ENCODE data around the gene EMID1.

The EMID1 gene

DNA sequence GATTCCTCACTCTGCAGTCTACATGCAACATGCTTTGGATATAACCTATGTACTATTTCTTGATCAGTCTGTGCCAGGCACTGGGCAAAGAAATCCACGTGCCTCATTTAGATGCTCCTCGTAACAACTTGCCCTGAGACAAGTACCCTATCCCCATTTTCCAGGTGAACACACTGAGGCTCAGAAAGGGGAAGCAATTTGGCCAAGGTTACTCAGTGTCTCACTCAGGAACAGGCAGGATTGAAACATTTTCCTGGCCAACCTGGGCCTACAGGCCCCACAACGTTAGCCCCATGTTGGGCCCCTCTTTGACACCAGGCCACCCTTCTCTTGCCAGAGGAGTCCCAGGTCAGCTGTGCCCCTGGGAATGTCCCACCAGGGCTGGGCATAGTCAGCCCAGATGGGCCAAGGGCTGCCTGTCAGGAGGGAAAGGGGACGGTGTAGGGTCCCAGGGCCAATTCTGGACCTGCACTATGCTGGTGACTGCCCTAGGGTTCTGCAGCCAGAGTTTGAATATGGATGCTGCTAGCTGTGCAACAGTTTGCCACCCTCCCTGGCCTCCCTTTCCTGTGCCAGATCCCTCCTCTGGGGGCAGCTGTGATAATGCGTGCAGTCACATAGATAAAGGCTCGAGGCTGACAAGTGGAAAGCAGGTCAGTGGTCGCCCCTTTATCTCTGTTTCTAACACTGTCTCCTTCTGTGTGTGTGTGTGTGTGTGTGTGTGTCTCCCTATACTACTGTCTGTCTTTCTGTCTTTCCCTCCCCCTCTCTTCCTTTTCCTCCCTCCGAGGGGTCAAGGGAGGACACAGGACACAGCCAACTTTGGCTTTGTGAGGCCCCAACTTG lies 10.4 kb upstream of the EMID1 start:
- DNase-seq: no peak

DNA sequence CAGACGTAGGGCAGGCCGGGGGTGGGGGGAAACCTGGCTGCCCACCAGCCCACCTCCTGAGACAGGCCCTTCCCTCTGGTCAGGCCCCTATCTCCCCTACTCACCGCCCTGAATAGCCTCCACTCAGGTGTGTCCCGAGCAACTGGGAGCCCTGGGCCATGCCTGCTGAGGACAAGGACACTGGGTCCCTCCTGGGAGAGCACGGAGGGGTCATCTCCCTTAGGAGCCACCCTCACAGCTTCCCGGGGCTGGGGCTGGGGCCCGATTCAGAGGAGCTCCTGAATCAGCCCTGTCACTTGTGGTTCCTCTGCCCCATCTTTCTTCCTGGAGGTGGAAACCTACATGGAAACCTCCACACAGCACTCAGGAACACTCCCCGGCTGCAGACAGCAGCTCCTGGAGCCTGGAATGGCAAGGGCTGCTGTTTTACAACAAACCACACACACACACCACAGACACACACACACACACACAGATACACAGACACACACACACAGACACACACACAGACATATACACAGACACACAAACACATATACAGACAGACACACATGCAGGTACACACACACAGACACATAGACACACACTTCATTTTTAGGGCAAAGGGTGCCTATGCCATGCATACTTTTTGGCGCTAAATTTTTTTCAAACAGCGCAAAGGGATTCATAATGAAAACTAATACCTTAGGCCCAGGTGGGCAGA lies 9.6 kb upstream of the EMID1 start:
- DNase-seq: no peak

GRCh38 chr22:29197096-29197495 lies 8.6 kb upstream of the EMID1 start:
- DNase-seq: no peak

DNA sequence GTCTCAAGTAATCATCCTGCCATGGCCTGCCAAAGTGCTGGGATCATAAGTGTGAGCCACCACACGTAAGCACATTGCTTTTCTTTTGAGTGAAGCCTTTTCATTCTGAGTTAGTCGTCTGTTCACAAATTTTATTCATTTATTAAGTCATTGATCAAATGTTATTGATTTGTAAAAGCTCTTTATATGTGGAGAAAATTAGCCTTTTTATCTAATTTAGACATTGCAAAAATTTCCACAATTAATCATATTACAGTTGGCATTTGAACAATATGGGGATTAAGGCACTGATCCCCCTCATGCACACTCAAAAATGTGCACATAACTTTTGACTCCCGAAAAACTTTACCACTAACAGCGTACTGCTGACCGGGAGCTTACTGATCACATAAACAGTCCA lies 7.5 kb upstream of the EMID1 start:
- no peak for DNase-seq

DNA sequence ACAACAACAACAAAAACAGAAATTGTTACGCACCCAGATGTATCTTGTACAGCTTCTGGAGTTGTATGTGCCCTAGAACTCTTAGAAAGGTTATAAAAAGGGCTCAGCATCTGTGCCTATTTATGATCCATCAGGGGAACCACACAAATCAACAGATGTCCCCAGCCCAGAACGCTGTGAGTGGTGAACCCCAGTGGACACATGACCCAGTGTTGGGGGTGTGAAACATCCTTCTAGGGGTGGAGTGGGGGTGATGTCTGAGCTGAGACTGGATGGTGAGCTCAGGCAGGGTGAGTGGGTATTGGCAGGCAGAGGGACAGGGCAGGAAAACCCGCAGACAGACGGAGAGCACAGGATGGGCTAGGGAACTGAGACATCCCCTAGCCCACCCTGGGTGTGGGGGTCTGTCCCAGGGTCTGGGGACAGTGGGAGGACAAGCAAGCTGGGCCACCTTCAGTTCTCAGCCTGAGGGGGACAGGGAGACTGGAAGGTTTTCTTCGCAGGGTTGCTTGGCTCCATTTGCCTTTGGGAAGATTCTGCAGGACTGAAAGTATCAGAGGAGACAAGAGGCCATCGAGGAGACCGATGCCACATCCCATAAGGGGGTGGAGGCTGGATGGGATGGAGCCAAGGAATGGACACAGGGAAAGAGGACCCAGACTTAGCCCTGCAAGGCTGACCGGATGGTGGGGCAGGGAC lies 5.8 kb upstream of the EMID1 start:
- no peak for DNase-seq

GRCh38 chr22:29200901-29201300 lies 4.8 kb upstream of the EMID1 start:
- no peak for DNase-seq

DNA sequence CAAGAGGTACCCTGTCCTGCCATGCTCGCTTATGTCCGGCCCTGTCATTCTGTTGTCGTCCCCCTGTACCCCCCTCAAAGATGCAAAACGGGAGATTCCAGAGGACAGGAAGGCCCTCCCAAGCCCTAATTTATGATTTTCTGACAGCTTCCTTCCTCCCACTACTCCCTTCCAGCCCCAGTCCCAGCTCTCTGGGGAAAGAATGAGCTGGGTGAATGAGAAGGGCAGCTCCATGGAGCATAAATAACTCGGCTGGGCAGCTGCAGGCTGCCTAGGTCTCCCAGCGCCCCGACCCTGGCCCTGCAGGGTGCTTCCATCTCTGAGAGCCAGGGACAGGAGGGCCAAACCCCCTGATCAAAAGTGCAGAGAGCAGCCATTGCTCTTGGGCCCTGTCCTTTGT lies 3.9 kb upstream of the EMID1 start:
- no peak for DNase-seq

DNA sequence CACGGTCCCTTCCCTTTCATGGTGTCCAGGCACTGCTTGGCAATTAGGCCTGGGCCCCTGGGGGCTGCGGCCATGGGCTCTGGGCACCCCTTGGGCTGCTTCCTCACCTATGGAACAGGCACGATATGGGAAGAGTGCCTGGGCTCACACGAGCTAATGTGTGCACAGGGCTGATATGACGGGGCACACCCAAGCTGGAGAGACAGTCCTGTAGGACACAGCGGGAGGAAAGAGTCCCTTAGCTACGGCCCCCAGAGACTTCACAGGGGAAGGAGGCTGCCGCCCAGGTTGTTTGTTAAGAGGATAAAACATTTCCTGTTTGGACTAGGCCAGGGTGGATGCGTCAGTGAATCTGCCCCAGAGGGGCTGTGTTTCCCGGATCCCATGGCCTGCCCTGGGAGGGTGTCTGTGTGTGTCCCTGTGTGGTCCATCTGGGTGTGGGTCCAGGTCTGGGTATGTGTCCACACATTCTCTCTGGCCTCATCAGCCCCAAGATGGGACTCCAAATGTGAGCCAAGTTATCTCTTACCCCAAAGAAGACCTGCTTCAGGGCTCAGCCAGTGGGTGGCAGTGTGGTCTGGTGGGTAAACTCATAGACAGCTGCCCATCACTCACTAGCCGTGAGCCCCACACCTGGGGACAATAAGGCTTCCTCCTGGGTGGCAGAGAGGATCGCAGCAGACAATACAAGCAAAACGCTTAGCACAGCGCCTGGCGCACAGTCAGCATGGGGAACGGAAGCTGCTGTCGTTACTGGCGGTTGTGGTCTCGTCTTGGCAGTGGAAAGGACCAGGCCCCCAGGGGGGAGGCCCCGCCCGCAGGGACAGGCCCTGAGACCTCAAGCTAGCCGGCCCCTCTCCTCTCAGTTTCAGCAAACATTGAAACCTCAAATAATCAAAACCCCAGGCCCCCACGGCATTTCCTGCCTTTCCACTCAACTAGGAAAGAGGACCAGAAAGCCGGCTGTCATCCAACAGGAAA lies 3.2 kb upstream of the EMID1 start:
- peak; percentile 53 for DNase-seq

DNA sequence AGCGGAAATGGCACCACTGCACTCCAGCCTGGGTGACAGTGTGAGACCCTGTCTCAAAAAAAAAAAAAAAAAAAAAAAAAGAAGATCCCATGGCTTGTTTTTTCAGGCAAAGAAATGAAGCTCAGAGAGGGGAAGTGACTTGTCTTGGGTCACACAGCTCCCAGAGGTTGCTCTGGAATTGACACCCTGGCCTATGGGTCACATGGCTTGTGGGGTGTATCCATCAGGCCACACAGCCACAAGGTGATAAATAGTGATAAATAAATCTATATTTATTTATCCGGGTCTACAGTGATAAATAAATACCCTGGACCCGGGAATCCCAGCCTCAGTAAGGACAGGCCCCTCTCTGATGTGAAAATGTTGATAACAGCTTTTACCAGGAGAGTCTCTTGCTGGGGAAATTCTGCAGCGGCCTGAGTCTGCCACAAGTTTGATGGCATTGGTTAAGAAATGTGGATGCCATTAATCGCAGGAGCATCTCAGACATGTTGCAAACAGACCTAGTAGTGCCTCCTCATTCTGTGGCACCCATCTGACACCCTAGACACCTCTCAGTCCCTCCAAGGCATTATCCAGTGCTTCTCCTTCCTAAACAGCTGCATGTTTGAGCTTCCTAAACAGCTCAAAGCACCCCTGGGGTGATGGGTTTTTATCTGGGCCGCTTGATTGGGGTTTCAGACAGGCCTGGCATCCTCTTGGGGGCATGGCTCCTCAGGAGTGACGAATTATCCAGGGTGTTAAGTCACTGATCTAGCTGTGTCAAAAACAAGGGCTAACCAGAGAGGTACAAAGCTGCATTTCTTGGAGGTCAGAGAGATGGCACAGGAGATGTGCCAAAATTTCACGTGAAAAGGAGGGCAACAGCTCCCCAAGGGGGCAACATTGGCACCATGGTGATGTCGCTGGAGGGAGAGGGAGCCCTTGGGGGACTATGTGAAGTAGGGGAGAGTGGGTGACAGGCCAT lies 1.9 kb upstream of the EMID1 start:
- no peak for DNase-seq

GRCh38 chr22:29204455-29205183 lies 1.1 kb upstream of the EMID1 start:
- no peak for DNase-seq

DNA sequence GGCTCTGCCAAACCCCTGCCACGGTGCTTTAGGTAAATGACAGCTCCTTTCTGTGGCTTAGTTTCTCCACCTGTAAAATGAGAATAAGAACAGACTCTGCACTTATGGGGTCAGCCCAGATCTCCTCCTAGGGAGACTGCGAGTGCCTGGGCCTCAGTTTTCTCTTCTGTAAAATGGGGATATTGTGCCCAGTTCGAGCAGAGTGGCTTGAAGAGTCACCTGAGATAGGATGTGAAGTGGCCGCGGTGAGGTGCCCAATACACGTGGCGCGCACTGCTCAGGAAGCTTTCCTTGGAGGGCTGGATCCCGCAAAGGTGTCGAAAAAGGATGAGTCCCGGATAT lies 473 bp upstream of the EMID1 start:
- no peak for DNase-seq

GRCh38 chr22:29206372-29207242 lies 911 bp downstream of the EMID1 start:
- no peak for DNase-seq

- no peak for DNase-seq
Observed at GRCh38 chr22:29207243-29207550, 1.5 kb downstream of the EMID1 start.

DNA sequence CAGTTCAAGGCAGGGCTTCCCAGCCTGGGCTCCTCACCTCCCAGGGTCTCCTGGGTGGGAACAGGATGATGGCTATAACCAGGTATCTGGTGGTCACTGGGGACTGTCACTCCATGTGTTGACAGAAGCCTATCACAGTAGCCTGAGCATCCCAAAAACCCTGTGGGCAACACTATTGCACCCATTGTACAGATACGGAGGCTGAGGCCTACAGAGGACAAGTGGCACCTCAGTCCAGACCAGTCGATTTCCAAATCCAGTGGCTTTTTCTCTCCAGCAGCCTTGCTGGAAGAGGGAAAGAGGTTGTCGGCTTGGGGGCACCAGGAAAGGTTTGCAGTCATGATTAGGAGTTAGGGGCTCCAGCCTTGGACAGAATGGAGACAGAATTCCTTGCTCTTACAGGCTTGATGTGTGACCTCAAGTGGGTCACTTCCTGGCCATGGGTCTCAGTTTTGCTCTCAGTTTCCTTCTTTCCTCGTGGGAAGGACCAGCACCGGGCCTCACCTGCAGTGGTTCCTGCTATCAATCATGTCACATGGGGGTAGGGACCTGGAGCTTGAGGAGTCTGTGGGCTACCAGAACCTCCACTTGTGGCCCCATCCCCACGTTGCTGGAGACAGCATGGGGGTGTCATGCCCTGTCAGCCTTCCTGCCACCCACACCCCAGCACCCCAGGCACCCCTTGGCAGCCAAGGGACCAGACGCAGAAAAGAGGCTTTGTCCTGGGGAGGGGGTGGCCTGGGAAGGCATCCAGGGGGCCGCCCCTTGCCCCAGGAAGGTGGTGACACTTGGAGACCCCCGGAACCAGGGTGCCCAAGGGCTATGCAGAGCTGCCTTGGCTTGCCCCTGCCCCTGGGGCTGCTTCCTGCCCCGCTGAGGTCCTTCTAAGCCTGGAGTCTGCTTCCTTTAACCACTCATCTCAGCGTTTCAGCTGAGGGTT lies 2.1 kb downstream of the EMID1 start:
- DNase-seq: no peak

DNA sequence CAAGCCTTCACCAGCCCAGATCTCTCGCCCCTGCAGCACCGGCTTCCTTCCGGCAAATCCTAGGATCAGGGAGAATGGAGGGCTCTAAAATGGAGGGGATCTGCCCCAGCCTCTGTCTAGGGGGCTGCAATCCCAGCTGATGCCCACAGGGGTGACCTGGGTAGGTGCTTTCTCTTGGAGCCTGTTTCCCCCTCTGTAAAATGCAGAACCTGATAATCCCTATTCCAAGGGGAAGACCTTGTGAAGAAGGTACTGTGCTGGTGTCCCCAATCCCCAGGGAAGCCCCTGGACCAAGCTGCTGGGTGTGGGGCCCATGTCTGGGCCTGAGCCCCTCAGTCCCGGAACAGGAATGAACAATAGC lies 2.8 kb downstream of the EMID1 start:
- no peak for DNase-seq

DNA sequence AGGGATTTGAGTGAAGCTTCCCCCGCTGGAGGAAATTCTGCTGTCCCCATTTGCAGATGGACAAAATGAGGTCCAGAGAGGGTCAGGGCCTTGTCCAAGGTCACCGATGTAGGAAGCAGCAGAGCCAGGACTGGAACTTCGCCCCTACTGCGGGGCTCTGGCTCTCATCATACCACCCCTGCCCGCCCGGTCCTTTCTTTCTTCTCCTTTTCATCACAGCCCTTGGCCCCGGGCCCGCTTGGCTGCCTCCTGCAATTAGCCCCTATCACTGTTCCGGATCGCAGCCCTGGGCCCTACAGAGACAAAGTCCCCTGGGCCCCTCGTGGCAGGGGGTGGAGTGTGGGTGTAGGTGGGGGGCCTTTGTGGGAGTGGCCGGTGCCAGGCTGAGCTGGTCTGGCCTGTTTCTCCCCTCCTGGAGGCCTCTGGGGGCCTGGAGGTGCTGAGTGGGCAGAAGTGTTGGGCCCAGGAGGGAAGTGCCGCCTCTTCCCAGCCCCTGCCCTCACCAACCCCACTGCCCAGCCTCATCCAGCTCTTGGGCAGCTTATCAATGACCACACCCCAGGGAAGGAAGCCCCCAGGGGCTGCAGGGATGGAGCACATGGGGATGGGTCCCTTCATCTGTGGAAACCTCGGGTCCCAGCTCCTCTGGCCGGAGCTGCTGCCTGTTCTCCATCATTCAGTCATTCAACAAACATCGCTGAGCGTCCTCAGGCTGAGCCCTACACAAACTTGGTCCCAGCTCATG lies 3.4 kb downstream of the EMID1 start:
- DNase-seq: no peak

DNA sequence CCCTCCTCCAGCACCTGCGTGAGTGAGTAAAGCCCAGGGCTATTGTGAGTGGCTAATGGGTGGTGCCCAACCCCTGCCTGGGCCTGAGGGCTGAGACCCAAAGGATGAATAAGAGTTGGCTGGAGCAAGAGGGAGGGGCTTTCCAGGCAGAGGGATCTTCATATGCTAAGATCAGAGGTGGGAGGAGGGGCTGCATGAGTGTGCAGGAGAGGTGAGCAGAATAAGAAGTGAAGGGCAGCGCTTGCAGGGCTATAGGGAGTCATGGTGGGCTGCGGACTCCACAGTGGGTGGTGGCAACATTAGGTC lies 3.9 kb downstream of the EMID1 start:
- DNase-seq: no peak

DNA sequence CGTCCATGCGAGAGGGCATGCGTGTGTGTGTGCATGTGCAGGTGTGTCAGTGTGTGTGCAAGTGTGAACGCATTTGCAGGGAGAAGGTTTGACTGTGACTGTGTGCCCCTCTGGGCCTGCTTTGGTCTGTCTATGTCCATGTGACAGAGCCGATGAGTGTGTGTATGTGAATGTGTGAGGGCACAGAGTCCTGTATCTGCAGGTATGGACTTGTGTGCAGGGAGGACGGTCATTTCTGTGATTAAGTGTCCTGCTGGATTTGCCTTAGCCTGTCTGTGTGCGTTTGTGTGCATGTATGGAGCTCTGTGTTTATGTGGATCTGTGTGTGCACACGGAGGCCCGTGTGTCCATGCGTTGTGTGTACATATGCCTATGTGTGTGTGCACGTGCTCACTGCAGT lies 5.4 kb downstream of the EMID1 start:
- DNase-seq: no peak
